Measurements from ENCODE around the gene CCT6B.

DNA sequence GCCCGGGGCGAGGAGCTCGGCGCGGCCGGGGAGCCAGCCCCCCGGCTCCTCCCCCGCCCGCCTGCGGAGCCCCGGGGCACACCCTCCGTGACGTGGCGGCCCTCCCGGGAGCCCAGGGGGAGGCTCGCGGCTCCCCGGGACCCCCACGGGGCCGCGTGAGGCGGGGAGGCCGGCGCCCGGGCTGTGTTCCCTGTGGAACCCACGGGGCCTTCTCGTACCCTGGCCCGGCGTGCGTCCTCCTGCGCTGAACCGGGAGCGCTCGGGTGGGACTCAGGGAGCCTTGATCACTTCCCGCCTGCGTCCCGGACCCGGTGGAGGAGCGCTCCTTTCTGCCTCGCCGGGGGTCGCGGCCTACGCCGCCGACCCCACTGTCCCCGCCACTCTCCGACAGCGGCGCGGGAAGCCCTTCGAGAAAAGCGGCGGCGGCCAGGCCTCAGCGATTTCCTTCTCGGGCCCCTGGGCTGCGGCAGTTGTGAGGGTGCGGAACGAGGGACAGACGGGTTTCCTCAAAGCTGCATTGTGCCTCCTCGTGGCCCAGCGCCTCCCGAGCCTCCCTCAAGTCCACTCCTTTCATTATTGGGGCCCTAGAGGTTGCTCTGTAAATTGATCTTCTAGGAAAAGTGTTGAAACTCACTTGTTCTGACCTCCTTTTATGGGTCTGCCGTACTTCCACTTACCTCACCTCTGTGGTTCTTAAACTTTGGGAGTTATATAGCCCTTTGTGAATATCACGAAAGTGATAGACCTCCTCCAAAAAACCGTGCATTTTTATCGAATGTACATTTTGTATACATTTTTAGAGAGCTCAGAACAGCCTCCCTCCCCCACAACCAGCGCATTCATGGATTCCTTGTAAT is 19.6 kb upstream of the CCT6B start:
- TF ChIP-seq CTCF (IDR thresholded peaks at IDR 0.05; ENCODE audit: poor library complexity, severe bottlenecking) = peak; percentile 39
- no peak for TF ChIP-seq EZH2 (IDR thresholded peaks at IDR 0.05; ENCODE audit: borderline replicate concordance, insufficient read depth, low read length, poor library complexity, severe bottlenecking)
- peak; percentile 16 for TF ChIP-seq RAD21 (conservative IDR thresholded peaks at IDR 0.05)
- no peak for TF ChIP-seq POLR2AphosphoS5 (IDR thresholded peaks at IDR 0.05)
- peak; percentile 61 for TF ChIP-seq EP300 (conservative IDR thresholded peaks at IDR 0.05; ENCODE audit: poor library complexity, severe bottlenecking)
- TF ChIP-seq MXI1 (conservative IDR thresholded peaks at IDR 0.05; ENCODE audit: poor library complexity, severe bottlenecking) = no peak
